Activated naive CD8-positive, alpha-beta T cell treated with anti-CD3 and anti-CD28 coated beads, Interleukin-2, amount 50 U/mL, for 16 hours (primary cell): Measurements from ENCODE around the gene PCDHB12.
"Not testable (repeated sequence)": the region's sequence is repeated elsewhere in the genome, so short reads cannot be mapped to it uniquely, and the experiment has no call there.

Experiments used
- DNase-seq: peaks from one replicate; pipeline ENCODE4 v3.0.0-alpha.2; 2020; ENCODE audit warnings: low read depth, low spot score

Gene PCDHB12

DNA sequence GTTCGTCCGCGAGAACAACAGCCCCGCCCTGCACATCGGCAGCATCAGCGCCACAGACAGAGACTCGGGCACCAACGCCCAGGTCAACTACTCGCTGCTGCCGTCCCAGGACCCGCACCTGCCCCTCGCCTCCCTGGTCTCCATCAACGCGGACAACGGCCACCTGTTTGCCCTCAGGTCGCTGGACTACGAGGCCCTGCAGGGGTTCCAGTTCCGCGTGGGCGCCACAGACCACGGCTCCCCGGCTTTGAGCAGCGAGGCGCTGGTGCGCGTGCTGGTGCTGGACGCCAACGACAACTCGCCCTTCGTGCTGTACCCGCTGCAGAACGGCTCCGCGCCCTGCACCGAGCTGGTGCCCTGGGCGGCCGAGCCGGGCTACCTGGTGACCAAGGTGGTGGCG is 1.8 kb downstream of the PCDHB12 start:
- DNase-seq: not testable (repeated sequence)

DNA sequence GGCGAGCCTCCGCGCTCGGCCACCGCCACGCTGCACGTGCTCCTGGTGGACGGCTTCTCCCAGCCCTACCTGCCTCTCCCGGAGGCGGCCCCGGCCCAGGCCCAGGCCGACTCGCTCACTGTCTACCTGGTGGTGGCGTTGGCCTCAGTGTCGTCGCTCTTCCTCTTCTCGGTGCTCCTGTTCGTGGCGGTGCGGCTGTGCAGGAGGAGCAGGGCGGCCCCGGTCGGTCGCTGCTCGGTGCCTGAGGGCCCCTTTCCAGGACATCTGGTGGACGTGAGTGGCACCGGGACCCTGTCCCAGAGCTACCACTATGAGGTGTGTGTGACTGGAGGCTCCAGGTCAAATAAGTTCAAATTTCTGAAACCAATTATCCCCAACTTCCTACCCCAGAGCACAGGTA is 2.3 kb downstream of the PCDHB12 start:
- not testable (repeated sequence) for DNase-seq

DNA sequence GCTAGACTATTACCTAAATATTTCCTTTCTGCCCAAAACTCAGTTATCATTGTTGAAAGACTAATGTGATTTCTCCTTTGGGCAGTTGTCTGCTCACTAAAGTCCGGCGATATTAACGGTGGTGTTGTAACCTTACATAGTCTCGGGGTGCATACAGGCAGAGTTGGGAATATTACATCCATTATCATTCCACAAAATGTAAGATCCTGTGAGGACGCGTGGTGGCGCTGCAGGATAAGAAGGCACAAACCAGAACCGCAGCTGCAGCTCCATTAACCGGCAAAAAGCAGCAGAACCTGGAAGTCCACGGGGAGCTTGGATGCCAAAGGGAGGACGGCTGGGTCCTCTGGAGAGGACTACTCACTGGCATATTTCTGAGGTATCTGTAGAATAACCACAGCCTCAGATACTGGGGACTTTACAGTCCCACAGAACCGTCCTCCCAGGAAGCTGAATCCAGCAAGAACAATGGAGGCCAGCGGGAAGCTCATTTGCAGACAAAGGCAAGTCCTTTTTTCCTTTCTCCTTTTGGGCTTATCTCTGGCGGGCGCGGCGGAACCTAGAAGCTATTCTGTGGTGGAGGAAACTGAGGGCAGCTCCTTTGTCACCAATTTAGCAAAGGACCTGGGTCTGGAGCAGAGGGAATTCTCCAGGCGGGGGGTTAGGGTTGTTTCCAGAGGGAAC is 5.3 kb downstream of the PCDHB12 start, which contains the start of gene PCDHB13:
Gene PCDHB13, plus strand, starts transcription at position 264 of the 684 bp plus-strand sequence. Its CDS starts 205 bp downstream, at position 469.
- DNase-seq: not testable (repeated sequence)

DNA sequence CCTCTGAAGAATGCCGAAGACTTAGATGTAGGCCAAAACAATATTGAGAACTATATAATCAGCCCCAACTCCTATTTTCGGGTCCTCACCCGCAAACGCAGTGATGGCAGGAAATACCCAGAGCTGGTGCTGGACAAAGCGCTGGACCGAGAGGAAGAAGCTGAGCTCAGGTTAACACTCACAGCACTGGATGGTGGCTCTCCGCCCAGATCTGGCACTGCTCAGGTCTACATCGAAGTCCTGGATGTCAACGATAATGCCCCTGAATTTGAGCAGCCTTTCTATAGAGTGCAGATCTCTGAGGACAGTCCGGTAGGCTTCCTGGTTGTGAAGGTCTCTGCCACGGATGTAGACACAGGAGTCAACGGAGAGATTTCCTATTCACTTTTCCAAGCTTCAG is 6.1 kb downstream of the PCDHB12 start:
- DNase-seq: not testable (repeated sequence)

DNA sequence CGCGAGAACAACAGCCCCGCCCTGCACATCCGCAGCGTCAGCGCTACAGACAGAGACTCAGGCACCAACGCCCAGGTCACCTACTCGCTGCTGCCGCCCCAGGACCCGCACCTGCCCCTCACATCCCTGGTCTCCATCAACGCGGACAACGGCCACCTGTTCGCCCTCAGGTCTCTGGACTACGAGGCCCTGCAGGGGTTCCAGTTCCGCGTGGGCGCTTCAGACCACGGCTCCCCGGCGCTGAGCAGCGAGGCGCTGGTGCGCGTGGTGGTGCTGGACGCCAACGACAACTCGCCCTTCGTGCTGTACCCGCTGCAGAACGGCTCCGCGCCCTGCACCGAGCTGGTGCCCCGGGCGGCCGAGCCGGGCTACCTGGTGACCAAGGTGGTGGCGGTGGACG is 7.0 kb downstream of the PCDHB12 start:
- DNase-seq: not testable (repeated sequence)

DNA sequence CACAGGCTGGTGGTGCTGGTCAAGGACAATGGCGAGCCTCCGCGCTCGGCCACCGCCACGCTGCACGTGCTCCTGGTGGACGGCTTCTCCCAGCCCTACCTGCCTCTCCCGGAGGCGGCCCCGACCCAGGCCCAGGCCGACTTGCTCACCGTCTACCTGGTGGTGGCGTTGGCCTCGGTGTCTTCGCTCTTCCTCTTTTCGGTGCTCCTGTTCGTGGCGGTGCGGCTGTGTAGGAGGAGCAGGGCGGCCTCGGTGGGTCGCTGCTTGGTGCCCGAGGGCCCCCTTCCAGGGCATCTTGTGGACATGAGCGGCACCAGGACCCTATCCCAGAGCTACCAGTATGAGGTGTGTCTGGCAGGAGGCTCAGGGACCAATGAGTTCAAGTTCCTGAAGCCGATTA is 7.5 kb downstream of the PCDHB12 start:
- not testable (repeated sequence) for DNase-seq

DNA sequence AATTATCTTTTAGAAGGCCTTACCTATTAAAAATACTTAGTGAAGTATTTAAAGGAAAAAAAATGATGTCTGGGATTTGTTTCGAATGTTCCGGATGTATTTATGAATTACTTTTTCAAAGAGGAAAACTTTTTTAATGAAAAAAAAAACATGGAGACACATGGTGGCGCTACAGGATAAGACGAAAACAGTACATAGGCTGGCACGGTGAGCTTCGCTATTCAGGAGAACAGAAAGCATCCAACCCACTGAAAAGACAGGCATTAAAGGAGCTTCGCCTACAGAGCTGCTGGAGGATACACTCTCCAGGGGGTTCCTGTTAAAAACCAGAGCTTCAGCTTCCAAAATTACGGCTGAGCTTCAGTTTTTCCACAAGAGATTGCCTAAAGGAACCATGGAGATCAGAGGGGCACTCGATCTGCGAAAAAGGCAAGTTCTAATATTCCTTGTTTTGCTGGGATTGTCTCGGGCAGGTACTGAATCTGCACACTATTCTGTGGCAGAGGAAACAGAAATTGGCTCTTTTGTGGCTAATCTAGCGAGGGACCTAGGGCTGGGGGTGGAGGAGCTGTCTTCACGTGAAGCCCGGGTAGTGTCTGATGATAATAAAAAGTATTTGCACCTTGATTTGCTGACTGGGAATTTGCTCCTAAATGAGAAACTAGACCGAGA is 14.7 kb downstream of the PCDHB12 start, which contains the start of gene PCDHB14:
Gene PCDHB14, plus strand, starts transcription at position 232 of the 672 bp plus-strand sequence. Its CDS starts 163 bp downstream, at position 395.
- no peak for DNase-seq

DNA sequence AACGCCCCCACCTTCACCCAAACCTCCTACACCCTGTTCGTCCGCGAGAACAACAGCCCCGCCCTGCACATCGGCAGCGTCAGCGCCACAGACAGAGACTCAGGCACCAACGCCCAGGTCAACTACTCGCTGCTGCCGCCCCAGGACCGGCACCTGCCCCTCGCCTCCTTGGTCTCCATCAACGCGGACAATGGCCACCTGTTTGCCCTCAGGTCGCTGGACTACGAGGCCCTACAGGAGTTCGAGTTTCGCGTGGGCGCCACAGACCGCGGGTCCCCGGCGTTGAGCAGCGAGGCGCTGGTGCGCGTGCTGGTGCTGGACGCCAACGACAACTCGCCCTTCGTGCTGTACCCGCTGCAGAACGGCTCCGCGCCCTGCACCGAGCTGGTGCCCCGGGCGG is 16.3 kb downstream of the PCDHB12 start:
- not testable (repeated sequence) for DNase-seq

DNA sequence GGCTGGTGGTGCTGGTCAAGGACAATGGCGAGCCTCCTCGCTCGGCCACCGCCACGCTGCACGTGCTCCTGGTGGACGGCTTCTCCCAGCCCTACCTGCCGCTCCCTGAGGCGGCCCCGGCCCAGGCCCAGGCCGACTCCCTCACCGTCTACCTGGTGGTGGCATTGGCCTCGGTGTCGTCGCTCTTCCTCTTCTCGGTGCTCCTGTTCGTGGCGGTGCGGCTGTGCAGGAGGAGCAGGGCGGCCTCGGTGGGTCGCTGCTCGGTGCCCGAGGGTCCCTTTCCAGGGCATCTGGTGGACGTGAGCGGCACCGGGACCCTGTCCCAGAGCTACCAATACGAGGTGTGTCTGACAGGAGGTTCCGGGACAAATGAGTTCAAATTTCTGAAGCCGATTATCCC is 16.9 kb downstream of the PCDHB12 start:
- DNase-seq: not testable (repeated sequence)

DNA sequence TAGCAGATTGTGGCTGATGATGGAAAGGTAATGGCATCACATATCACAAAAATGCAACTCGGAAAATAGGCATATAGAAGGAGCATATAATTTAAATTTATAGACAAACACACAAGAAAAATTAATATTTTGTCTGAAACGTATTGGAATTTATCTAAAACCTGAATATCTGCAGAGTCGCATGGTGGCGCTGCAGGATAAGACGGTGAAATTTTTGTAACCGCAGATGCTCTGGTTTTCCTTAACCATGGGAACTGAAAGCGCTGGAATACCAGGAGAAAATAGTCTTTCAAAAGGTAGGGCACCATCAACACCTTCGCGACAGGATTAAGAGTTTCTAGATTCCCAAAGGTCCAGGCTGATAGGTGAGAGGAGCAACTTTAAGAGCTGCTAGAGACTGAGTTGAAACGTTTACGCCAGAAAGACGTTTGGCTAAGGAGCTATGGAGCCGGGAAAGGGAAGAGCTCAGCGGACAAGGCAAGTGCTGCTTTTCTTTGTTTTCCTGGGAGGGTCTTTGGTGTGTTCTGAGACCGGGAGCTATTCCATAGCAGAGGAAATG is 25.7 kb downstream of the PCDHB12 start:
- no peak for DNase-seq

DNA sequence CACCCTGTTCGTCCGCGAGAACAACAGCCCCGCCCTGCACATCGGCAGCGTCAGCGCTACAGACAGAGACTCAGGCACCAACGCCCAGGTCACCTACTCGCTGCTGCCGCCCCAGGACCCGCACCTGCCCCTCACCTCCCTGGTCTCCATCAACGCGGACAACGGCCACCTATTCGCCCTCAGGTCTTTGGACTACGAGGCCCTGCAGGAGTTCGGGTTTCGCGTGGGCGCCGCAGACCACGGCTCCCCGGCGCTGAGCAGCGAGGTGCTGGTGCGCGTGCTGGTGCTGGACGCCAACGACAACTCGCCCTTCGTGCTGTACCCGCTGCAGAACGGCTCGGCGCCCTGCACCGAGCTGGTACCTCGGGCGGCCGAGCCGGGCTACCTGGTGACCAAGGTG is 27.4 kb downstream of the PCDHB12 start:
- DNase-seq: not testable (repeated sequence)

DNA sequence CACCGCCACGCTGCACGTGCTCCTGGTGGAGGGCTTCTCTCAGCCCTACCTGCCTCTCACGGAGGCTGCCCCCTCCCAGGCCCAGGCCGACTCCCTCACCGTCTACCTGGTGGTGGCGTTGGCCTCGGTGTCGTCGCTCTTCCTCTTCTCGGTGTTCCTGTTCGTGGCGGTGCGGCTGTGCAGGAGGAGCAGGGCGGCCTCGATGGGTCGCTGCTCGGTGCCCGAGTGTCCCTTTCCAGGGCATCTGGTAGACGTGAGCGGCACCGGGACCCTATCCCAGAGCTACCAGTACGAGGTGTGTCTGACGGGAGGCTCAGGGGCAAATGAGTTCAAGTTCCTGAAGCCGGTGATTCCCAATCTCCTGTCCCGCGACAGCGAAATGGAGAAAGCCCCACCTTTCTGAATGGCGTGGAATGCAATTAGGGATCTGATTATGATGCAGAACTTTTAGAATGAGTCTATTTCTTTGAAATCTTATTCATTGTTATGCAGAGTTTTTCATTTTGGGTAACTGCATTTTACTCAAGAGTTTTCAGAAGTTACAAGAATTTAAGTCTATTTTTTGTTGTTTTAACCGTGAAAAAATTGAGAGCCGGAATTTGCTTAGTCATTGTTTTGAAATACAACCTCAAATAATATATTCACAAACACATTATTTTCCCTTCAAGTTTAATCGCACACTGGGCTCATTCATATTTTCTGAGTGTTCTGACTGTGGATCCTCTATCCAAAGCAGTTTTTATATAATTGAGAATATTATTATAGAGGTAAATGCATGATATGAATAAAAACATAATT is 28.2 kb downstream of the PCDHB12 start:
- no peak for DNase-seq

DNA sequence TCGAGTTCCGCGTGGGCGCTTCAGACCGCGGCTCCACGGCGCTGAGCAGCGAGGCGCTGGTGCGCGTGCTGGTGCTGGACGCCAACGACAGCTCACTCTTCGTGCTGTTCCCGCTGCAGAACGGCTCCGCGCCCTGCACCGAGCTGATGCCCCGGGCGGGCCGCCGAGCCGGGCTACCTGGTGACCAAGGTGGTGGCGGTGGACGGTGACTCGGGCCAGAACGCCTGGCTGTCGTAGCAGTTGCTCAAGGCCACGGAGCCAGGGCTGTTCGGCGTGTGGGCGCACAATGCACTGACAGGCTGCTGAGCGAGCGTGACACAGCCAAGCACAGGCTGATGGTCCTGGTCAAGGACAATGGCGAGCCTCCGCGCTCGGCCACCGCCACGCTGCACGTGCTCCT is 33.0 kb downstream of the PCDHB12 start:
- DNase-seq: no peak

DNA sequence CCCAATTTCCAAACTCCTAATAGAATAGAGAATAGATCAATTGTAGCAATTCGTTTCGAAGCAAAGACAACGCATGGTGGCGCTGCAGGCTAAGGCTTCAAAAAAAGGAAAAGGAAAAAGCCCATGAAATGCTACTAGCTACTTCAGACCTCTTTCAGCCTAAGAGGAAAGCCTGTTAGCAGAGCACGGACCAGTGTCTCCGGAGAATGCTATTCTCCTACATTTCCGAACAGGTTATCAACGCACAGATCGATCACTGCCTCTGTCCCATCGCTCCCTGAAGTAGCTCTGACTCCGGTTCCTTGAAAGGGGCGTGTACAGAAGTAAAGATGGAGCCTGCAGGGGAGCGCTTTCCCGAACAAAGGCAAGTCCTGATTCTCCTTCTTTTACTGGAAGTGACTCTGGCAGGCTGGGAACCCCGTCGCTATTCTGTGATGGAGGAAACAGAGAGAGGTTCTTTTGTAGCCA is 36.8 kb downstream of the PCDHB12 start, which contains the start of gene PCDHB15:
Gene PCDHB15, plus strand, starts transcription at position 146 of the 468 bp plus-strand sequence. Its CDS starts 184 bp downstream, at position 330.
- no peak for DNase-seq

DNA sequence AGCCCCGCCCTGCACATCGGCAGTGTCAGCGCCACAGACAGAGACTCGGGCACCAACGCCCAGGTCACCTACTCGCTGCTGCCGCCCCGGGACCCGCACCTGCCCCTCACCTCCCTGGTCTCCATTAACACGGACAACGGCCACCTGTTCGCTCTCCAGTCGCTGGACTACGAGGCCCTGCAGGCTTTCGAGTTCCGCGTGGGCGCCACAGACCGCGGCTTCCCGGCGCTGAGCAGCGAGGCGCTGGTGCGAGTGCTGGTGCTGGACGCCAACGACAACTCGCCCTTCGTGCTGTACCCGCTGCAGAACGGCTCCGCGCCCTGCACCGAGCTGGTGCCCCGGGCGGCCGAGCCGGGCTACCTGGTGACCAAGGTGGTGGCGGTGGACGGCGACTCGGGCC is 38.5 kb downstream of the PCDHB12 start:
- DNase-seq: not testable (repeated sequence)

DNA sequence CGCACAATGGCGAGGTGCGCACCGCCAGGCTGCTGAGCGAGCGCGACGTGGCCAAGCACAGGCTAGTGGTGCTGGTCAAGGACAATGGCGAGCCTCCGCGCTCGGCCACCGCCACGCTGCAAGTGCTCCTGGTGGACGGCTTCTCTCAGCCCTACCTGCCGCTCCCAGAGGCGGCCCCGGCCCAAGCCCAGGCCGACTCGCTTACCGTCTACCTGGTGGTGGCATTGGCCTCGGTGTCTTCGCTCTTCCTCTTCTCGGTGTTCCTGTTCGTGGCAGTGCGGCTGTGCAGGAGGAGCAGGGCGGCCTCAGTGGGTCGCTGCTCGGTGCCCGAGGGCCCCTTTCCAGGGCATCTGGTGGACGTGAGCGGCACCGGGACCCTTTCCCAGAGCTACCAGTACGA is 38.9 kb downstream of the PCDHB12 start:
- DNase-seq: not testable (repeated sequence)

DNA sequence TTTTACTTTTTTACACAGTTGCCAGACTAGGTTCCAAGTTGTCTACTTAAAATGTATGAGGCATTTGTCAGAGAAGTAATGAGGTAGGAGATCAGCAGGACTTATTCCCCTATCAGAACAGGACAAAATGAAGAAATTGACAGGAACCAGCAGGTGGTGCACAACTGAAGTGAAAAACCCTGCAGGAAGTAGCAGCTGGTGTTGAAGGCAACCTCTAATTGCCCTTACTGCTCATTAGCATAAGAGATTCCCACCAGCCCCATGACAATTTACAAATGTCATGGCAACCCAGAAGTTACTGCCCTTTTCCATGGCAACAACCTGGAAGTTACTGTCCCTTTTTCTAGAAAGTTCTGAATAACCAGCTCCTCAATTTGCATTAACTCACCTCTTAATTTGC is 42.1 kb downstream of the PCDHB12 start:
- no peak for DNase-seq

DNA sequence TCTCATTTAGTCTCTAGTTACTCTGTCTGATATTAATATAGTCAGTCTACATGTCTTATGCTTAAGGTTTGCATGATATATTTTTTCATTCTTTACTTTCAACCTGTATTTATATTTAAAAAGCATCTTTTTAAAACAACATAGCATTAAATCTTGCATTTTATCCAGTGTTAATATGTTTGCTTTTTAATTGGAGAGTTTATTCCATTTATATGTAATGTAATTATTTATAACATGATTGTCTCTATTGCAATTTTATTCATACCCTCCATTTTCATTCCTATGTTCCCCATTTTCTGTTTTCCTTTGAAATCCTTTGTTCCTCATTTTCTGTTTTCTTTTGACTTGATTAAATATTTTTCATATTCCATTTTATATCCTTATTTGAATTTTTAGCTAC is 49.9 kb downstream of the PCDHB12 start:
- DNase-seq: no peak

DNA sequence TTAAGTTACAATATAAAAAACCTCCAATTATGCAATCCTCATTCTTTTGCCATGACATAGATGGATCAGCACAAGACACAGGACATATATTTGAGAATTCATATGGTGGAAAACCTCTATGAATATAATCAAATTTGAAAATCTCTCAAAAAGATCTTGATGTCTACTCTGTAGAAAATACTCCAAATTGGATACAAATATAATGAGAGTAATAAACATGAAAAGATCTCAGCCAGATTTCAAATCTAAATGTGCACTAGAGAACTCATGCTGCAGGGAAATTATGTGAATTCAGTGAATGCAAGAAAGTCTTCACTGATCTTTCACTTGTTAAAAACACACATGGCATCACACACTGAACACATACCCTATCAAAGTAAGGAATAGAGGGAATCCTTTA is 50.4 kb downstream of the PCDHB12 start:
- DNase-seq: no peak

DNA sequence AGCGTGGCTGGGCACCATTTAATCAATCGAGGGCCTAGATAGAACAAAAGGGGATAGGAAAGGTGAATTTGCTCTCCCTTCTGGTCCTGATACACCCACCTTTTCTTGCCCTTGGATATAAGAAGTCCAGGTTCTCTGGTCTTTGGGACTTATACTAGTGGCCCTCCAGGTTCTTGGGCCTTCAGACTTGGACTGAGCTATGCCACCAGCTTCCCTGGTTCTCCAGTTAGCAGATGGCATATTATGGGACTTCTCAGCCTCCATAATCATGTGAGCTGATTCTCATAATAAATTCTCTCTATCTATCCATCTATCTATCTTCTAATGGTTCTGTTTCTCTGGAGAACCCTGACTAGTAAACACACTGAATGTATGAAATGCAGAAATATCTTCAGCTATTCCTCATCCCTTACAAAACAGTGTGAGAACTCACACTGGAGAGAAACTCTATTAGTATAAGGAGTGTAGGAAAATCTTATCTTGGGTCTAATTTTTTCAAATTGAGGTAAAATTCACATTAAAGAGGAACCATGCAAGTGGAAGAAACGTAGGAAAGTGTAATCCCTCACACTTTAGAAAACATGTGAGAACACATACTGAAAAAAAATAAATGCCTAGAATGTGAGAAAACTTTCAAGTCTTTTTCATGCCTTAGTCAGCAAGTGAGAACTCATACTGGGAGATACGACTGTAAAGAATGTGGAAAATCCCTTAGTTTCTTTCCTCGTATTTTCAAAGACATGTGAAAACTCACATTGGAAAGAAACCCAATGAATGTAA is 52.1 kb downstream of the PCDHB12 start:
- DNase-seq: no peak

DNA sequence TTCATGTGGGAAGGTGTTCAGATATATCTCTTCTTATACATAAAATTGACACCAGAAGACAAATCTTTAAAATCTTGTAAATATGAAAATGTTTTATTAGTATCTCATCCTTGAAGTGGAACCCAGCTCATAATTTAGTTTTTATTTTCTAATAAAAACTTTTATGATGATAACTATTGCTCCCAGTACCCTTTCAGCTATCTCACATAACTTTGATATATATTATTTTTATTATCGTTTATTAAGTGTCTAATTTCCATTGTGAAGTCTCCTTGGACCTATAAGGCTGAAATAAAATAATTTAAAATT is 52.7 kb downstream of the PCDHB12 start:
- DNase-seq: no peak
